Bronchial epithelial cell (primary cell): ENCODE results near the gene LRP1-AS. TPM values are rescaled to one million over a fixed set of nuclear protein-coding genes. Genes with fewer than 3 reads are reported as not detected.

Source experiments
- DNase-seq: peaks from one replicate; pipeline ENCODE4 v3.0.0-alpha.2; 2010; ENCODE audit warnings: low read depth
- FAIRE-seq: peaks from 2 replicates; lab custom pipeline; 2011; peaks lifted over from hg19 to GRCh38; lab: Jason Lieb, UNC
- H3K27me3 ChIP-seq: 2 replicates; pipeline ENCODE4 v1.5.1; 2011; ENCODE audit warnings: low read length; ENCODE audit not compliant: control insufficient read depth, insufficient read depth
- H3K36me3 ChIP-seq: 2 replicates; pipeline ENCODE4 v1.5.1; 2011; ENCODE audit warnings: low read length; ENCODE audit not compliant: control insufficient read depth, insufficient read depth
- H3K4me3 ChIP-seq: 2 replicates; pipeline ENCODE4 v1.5.1; 2011; ENCODE audit warnings: mild to moderate bottlenecking, low read depth, low read length, control low read depth
- total RNA-seq: library from RNA; depleted of rRNA; stranded (reverse); fragments of >200 nt; gene quantifications from 2 replicates; pipeline ENCODE4 v1.2.1, GENCODE V29; 2014
- TF ChIP-seq, protein P1 (sequence below): IDR thresholded peaks from 2 replicates; pipeline ENCODE4 v1.5.1; 2011; ENCODE audit warnings: mild to moderate bottlenecking, moderate library complexity, low read length, control low read depth, inconsistent platforms; ENCODE audit not compliant: insufficient read depth, severe bottlenecking

The LRP1-AS gene
- total RNA-seq, 1 donor from 2014 or later = not detected

- Histone ChIP-seq H3K27me3 (no peaks in the 10 kb centered on the region), H3K36me3 (peaks cover 26% of the 10 kb centered on the region), H3K4me3 (no peak overlapping the region)
- no peak for DNase-seq
- TF ChIP-seq, protein P1, sequence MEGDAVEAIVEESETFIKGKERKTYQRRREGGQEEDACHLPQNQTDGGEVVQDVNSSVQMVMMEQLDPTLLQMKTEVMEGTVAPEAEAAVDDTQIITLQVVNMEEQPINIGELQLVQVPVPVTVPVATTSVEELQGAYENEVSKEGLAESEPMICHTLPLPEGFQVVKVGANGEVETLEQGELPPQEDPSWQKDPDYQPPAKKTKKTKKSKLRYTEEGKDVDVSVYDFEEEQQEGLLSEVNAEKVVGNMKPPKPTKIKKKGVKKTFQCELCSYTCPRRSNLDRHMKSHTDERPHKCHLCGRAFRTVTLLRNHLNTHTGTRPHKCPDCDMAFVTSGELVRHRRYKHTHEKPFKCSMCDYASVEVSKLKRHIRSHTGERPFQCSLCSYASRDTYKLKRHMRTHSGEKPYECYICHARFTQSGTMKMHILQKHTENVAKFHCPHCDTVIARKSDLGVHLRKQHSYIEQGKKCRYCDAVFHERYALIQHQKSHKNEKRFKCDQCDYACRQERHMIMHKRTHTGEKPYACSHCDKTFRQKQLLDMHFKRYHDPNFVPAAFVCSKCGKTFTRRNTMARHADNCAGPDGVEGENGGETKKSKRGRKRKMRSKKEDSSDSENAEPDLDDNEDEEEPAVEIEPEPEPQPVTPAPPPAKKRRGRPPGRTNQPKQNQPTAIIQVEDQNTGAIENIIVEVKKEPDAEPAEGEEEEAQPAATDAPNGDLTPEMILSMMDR = no peak
- FAIRE-seq = no peak
Measured at GRCh38 chr12:57164454-57164853, 17.0 kb upstream of the LRP1-AS start.

DNA sequence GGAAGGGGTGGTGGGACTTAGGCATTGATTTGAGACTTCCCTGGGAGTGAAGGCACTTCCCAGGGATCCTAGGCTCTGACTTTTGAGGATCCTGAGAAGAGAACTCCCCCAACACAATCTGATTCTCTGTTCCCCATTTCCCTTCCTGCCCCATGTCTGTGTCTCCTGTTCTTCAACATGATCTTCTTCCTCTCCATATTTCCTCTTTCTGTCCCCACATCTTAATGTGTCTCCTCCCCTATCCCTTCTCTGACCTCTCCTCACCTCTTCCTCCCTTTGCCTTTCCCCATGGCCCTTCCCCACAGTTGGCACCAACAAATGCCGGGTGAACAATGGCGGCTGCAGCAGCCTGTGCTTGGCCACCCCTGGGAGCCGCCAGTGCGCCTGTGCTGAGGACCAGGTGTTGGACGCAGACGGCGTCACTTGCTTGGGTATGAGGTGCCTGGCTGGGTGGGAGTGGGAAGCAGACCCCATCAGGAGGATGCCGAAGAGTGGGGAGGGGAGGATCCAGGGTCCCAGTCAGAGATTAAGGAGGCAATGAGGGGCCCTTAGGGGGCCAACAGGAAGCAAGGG is 15.2 kb upstream of the LRP1-AS start:
- H3K36me3 ChIP-seq = peaks cover 19% of the 10 kb centered on the region
- DNase-seq = no peak
- no peaks in the 10 kb centered on the region for H3K27me3 ChIP-seq
- H3K4me3 ChIP-seq = no peak overlapping the region
- FAIRE-seq = no peak
- TF ChIP-seq, protein P1 = no peak

DNA sequence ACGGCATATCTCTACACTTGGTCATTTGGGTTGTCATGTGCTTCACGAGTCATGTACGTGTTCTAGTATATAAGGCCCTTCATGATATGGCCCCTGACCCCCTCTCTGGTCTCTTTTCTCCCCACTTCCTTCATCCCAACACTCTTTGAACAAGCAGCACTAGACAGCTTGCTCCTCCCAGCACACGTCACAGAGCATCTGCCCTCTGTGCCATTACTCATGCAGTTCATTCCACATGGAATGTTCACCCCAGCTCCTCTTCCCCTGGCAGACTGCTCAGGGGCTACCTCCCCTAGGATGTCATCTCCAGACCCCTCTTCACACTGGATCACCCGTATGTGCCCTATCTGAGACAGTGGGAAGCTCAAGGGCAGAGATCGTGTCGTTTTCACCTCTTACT is 14.1 kb upstream of the LRP1-AS start:
- no peak overlapping the region for H3K4me3 ChIP-seq
- H3K36me3 ChIP-seq = peaks cover 19% of the 10 kb centered on the region
- DNase-seq = no peak
- H3K27me3 ChIP-seq = no peaks in the 10 kb centered on the region
- TF ChIP-seq, protein P1 = no peak
- FAIRE-seq = no peak

- no peak for DNase-seq
- Histone ChIP-seq H3K36me3 (peaks cover 23% of the 10 kb centered on the region), H3K4me3 (no peak overlapping the region), H3K27me3 (no peaks in the 10 kb centered on the region)
- TF ChIP-seq, protein P1 = no peak
- no peak for FAIRE-seq
Measured at GRCh38 chr12:57160741-57161140, 13.3 kb upstream of the LRP1-AS start.

- no peak for DNase-seq
- TF ChIP-seq, protein P1 = no peak
- FAIRE-seq = no peak
- Histone ChIP-seq H3K27me3 (no peaks in the 10 kb centered on the region), H3K36me3 (peaks cover 23% of the 10 kb centered on the region), H3K4me3 (no peak overlapping the region)
Measured at GRCh38 chr12:57160040-57160439, 12.6 kb upstream of the LRP1-AS start.

DNA sequence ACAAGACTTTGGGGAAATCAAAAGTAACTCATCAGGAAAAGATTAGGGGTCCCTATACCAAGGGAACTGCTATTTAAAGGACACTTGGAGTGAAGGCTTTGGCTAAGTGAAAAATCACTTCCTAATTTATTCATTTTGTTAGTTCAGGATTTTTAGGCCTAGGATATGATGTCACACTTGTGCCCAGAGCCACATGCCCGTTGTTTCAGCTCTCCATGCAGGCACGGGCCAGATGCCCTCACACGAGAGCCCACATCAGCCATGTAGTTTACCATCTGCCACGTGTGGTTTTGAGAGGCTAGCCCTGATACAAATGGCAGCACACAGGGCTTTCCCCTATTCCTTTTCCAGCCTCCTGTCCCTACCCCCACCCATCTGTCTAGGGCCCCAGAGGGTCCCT is 11.9 kb upstream of the LRP1-AS start:
- no peak overlapping the region for H3K4me3 ChIP-seq
- H3K36me3 ChIP-seq = peaks cover 27% of the 10 kb centered on the region
- FAIRE-seq (no peak), DNase-seq (no peak)
- TF ChIP-seq, protein P1 = no peak
- H3K27me3 ChIP-seq = no peaks in the 10 kb centered on the region
